GM21619 (cell line): ENCODE measurements around the gene CIDEA.
A peak's percentile ranks its signal among the peaks of the same experiment; 100 is the strongest.

Experiments used
- ATAC-seq: cut with Tn5 transposase; IDR thresholded peaks from one replicate; pipeline ENCODE4 v1.9.1; 2021; ENCODE audit not compliant: unreplicated experiment

The CIDEA gene

GRCh38 chr18:12271376-12272235 is 17.4 kb downstream of the CIDEA start:
- ATAC-seq = peak; percentile 87

- ATAC-seq = no peak
These were observed 20.6 kb downstream of the CIDEA start for GRCh38 chr18:12274793-12275192.

GRCh38 chr18:12276736-12277554 is 22.8 kb downstream of the CIDEA start:
- no peak for ATAC-seq

- no peak for ATAC-seq
These were observed 24.1 kb downstream of the CIDEA start for GRCh38 chr18:12278215-12278671.

GRCh38 chr18:12278741-12279682 is 24.9 kb downstream of the CIDEA start:
- no peak for ATAC-seq

- ATAC-seq = no peak
These were observed 25.8 kb downstream of the CIDEA start for GRCh38 chr18:12279781-12280531.

GRCh38 chr18:12281861-12282260 is 27.7 kb downstream of the CIDEA start:
- ATAC-seq = no peak

GRCh38 chr18:12282442-12283039 is 28.4 kb downstream of the CIDEA start:
- no peak for ATAC-seq

- no peak for ATAC-seq
These were observed 29.1 kb downstream of the CIDEA start for GRCh38 chr18:12283256-12283655.

GRCh38 chr18:12283666-12284065 is 29.5 kb downstream of the CIDEA start:
- no peak for ATAC-seq

GRCh38 chr18:12287131-12287681 is 33.0 kb downstream of the CIDEA start:
- no peak for ATAC-seq

GRCh38 chr18:12287684-12288402 is 33.7 kb downstream of the CIDEA start:
- no peak for ATAC-seq

GRCh38 chr18:12288403-12288755 is 34.2 kb downstream of the CIDEA start:
- ATAC-seq = no peak

GRCh38 chr18:12290086-12290485 is 35.9 kb downstream of the CIDEA start:
- no peak for ATAC-seq

- ATAC-seq = no peak
These were observed 37.0 kb downstream of the CIDEA start for GRCh38 chr18:12291161-12291560.

GRCh38 chr18:12291690-12292089 is 37.5 kb downstream of the CIDEA start:
- ATAC-seq = no peak

- no peak for ATAC-seq
These were observed 39.7 kb downstream of the CIDEA start for GRCh38 chr18:12293831-12294230.

- ATAC-seq = no peak
These were observed 41.4 kb downstream of the CIDEA start for GRCh38 chr18:12295389-12296086.
